ENCODE results near the gene CCDC146.
"Not testable (repeated sequence)": the region's sequence is repeated elsewhere in the genome, so short reads cannot be mapped to it uniquely, and the experiment has no call there.

CCDC146 gene

DNA sequence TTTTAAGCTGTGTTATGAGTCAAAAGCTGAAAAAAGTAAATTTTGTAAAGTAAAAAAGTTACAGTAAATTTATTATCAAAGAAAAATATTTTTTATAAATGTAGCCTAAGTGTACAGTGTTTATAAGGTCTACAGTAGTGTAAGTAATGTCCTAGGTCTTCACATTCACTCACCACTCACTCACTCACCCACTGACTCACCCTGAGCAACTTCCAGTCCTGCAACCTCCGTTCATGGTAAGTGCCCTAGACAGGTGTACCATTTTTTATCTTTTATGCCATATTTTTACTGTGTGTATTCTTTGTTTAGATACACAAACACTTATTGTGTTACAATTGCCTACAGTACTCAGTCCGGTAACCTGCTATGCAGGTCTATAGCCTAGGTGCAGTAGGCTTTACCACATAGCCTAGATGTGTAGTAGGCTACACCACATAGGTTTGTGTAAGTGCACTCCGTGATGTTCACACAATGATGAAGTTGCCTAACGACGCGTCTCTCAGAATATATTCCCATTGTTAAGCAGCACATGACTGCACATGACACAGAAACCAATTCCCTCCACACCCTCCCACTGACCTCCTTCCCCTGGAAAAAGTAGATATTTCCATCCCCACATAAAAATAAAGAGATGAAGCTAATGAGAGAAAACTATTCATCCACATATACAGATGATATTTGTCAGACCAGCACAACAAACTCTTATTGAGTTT is 122.0 kb downstream of the CCDC146 start:
- DNase-seq (ENCODE audit: low read depth in 1 of 2, low spot score in 1 of 2) = no peak

DNA sequence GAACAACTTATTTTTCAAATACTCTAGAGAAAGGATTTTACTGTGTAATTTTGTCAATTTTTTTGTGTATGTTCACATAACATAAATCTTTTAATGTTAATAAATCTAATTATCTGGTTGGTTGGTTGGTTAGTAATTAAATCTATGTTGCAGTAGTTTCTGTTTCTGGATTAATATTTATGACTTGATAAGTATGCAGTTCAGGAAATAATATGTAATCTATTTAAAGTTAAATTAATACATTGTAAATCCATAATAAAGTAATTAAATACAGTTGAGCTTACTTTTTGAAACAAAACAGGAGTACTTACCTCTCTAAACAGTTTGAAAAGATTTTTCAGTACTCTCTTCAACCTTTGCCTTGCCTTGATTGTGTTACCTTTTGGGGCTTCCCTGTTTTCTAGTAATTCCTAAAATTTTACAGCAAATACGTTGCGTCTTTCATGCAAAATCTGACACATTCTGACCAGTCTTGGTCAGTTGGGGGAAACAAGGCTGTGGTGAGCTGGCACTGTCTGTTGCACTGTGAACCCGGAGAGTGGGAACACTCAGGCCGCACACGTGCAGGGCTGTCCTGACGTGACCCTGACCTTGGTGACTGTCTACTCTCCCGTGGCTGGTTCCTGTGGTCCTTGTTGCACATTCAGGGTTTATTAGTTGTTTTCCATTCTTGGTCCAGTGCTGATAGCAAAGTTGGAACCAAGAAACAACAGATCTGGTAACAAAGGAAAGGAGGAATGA is 122.8 kb downstream of the CCDC146 start:
- no peak for DNase-seq (ENCODE audit: low read depth in 1 of 2, low spot score in 1 of 2)

DNA sequence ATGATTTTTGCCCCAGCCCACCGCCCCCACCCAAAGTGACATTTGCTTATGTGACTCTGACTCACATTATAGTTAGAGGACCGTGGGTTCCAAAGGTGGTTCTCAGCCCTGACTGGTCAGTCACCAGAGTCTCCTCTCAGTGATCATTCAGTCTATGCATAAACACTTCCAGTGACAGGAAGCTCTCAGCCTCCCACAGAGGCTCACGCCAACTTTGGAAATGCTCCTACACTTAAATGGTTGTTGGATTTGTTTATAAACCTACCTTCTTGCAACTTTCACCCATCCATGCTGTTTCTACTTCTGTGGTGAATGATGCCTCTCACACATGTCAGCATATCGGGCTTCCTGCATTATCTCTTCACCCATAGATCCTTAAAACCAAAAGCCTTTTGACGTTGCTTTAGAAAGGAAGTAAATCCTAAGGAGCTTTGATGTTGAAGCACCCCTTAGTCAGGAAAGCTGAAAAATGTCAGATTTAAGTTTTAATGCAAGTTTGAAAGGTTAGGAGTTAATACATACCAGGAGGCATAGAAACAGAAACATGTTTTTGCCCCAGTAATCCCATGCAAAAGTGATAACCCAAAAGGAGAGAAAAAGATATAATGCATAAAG is 123.7 kb downstream of the CCDC146 start:
- no peak for DNase-seq (ENCODE audit: low read depth in 1 of 2, low spot score in 1 of 2)

GRCh38 chr7:77247206-77247850 is 124.9 kb downstream of the CCDC146 start:
- DNase-seq (ENCODE audit: low read depth in 1 of 2, low spot score in 1 of 2) = peak; percentile 71 to 82

DNA sequence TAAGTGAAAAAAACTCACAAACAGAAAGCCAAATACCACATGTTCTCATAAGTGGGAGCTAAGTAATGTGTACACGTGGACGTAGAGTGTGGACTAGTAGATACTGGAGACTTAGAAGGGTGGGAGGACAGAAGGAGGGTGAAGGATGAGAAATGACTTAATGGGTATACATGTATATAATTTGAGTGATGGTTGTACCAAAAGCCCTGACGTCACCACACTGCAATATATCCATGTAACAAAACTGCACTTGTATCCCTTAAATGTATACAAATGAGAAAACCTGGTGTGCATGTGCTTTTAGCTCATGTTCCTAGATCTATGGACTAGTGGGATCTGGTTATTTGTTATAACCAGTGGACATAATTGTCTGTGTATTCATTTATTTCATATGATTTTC is 125.7 kb downstream of the CCDC146 start:
- DNase-seq (ENCODE audit: low read depth in 1 of 2, low spot score in 1 of 2) = no peak

DNA sequence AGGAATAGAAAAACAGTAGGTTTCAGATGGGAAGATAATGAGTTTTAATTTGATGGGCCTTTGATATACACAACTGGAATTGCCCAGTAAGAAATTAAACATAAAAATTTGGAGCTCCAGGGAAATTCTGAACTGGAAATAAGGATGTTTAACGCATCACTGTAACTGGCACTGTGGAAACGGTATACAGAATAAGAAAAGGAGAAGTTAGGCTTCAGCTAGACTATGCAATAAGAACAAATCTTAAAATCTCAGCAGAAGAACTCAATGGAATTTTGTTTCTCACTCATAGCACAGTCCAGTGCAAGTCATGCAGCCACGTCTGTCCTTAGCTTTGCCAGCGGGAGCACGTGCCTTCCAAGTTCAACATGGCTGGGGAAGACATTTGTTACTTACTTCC is 130.1 kb downstream of the CCDC146 start:
- DNase-seq (ENCODE audit: low read depth in 1 of 2, low spot score in 1 of 2) = no peak

DNA sequence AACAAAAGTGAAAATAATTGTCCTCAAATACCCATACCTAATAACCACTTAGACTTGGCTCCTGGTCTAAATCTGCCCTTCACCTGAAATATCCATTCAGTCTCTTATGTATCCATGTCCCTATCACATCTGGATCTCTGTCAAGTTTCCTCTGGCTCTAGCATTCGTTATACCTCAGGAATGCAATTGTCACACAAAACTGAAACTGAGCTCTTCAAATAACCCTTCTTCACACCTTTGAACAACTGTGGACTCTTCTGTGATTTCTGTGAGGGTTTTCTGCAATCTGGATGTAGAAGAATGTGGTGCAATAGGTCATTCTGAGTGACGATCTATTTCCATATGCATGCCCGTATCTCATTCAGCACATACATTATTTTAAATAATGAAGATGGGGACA is 130.7 kb downstream of the CCDC146 start:
- no peak for DNase-seq (ENCODE audit: low read depth in 1 of 2, low spot score in 1 of 2)

DNA sequence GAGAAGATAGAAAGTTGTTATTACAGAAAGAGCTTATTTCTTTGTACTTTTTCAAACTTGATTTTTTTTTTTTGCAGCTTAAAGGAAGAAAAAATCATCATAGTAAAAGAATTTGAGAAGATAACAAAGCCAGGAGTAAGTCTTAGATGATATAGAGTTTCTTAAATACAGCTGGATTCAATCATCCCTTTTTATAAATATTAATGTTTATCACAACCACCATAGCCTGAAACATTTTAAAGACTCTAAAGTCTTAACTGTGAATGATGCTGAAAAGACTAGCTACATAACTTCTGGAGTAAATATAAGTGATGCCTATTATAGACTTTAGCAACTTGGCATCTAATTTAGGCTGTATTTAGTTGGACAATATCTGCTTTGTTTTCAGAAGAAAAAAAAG is 132.0 kb downstream of the CCDC146 start:
- DNase-seq (ENCODE audit: low read depth in 1 of 2, low spot score in 1 of 2) = no peak

GRCh38 chr7:77254915-77255314 is 132.5 kb downstream of the CCDC146 start:
- no peak for DNase-seq (ENCODE audit: low read depth in 1 of 2, low spot score in 1 of 2)

DNA sequence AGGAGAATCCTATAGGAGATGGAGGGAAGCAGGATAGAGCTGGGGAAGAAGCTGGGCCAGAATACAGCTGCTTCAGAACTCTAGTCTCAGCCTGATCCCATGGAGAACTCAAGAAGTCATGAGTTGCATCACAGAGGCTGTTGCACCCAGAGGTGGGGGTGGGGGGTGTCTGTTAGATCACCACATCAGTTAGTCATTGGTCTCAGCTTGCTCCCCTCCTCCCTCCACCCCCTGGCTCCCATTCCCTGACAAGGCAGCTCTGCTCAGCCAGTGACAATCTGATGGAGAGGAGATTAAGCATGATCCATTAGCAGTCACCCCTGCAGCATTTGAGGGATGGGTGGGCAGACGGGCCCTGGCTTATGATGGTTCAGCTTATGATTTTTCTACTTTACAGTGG is 135.6 kb downstream of the CCDC146 start:
- no peak for DNase-seq (ENCODE audit: low read depth in 1 of 2, low spot score in 1 of 2)

- DNase-seq (ENCODE audit: low read depth in 1 of 2, low spot score in 1 of 2) = no peak
Observed at GRCh38 chr7:77258593-77258992, 136.2 kb downstream of the CCDC146 start.

DNA sequence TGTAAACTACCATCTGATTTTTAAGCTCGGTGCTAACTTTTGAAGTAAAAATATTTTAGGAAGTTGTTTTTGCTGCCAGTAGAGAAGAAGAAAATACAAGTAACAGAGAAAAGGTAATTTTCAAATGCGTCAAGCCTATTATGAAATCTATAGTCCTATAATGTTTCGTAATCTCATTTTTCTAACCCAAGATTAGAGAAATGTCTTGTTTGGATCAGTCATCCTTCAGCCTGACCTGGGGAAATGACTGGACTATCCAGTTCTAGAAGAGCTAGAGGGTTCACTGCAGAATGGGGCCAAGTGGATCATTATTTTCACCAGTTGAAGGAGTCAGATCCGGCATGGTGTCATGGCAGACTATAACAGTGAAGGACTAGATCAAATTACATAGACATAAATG is 139.9 kb downstream of the CCDC146 start:
- no peak for DNase-seq (ENCODE audit: low read depth in 1 of 2, low spot score in 1 of 2)

GRCh38 chr7:77265666-77266065 is 143.3 kb downstream of the CCDC146 start:
- no peak for DNase-seq (ENCODE audit: low read depth in 1 of 2, low spot score in 1 of 2)

GRCh38 chr7:77266291-77266794 is 143.9 kb downstream of the CCDC146 start:
- DNase-seq (ENCODE audit: low read depth in 1 of 2, low spot score in 1 of 2) = no peak

- DNase-seq (ENCODE audit: low read depth in 1 of 2, low spot score in 1 of 2) = no peak
Observed at GRCh38 chr7:77269360-77270093, 147.1 kb downstream of the CCDC146 start.

- no peak for DNase-seq (ENCODE audit: low read depth in 1 of 2, low spot score in 1 of 2)
Observed at GRCh38 chr7:77270094-77270480, 147.7 kb downstream of the CCDC146 start.

GRCh38 chr7:77271766-77272165 is 149.4 kb downstream of the CCDC146 start:
- DNase-seq (ENCODE audit: low read depth in 1 of 2, low spot score in 1 of 2) = no peak

- DNase-seq (ENCODE audit: low read depth in 1 of 2, low spot score in 1 of 2) = not testable (repeated sequence)
Observed at GRCh38 chr7:77275663-77276062, 153.2 kb downstream of the CCDC146 start.

GRCh38 chr7:77276120-77276519 is 153.7 kb downstream of the CCDC146 start:
- no peak for DNase-seq (ENCODE audit: low read depth in 1 of 2, low spot score in 1 of 2)

DNA sequence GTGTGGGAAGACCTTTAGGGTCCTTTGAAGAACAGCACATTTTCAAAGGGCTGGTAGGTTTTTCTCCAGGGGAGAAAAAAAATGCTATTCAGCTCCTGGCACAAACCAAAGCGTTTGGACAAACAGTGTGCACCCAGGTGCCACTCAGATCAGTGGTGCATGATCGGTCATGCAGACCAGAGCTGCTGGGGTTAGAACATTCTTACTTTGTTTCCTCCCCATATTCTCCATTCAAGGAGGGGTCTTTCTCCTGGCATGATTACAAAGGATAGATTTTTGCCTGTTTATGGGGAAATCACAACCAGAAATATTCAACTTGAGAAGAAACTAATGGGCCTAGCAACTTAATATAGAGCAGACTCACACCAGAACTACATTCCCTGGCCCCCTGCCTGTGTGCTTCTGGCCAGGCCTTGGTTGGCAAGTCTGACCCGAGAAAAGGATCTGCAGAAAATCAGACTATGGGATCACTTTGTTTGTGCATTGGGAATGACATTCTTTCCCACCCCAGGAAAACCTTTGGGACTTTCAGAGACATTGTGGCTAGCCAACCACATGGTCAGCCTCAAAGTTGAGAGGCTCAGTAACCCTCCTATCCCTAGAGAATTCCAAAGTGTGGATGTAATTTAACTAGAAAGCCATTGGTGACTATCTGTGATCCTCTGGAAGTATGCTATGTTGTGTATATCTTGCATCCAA is 159.5 kb downstream of the CCDC146 start:
- DNase-seq (ENCODE audit: low read depth in 1 of 2, low spot score in 1 of 2) = no peak

All from activated T-helper 1 cell treated with anti-CD3 and anti-CD28 coated beads, Interleukin-2, amount 50 U/mL, for 16 hours (primary cell).